ENCODE measurements around the gene SYNE1. TPM values are rescaled to one million over a fixed set of nuclear protein-coding genes. Genes with fewer than 3 reads are reported as not detected.

The SYNE1 gene
- total RNA-seq, 1 experiment from 2014 or later, result 3.0 TPM

- Histone ChIP-seq H3K79me2 (ENCODE audit: insufficient read depth, low read length) (no peaks in the 10 kb centered on the region), H2BK120ac (ENCODE audit: low read depth, low read length, poor library complexity, severe bottlenecking) (no peak overlapping the region), H3T11ph (ENCODE audit: low read length) (no peak overlapping the region), H4K20me1 (ENCODE audit: control insufficient read depth, insufficient read depth, insufficient read length) (no peaks in the 10 kb centered on the region), H3K14ac (ENCODE audit: insufficient read depth, low read length) (no peak overlapping the region), H3K18ac (ENCODE audit: insufficient read length, low read depth, low read length) (no peak overlapping the region), H3K27me3 (ENCODE audit: insufficient read depth, low read length) (no peaks in the 10 kb centered on the region), H2AFZ (ENCODE audit: low read length) (no peak overlapping the region), H2BK20ac (ENCODE audit: low read depth, low read length, poor library complexity, severe bottlenecking) (no peak overlapping the region), H3K4ac (ENCODE audit: low read depth, low read length) (no peak overlapping the region), H4K91ac (ENCODE audit: insufficient read length, low read depth, low read length) (no peak overlapping the region), H3K4me1 (ENCODE audit: insufficient read depth, low read length) (no peaks in the 10 kb centered on the region; the same call in 1 of the 2 replicates), H3K27ac (ENCODE audit: insufficient read length, low read depth, low read length) (no peak overlapping the region), H3K79me1 (ENCODE audit: insufficient read depth, low read depth, low read length, poor library complexity, severe bottlenecking) (no peaks in the 10 kb centered on the region), H4K5ac (ENCODE audit: insufficient read length, low read depth, low read length) (no peak overlapping the region), H2AK5ac (ENCODE audit: insufficient read length, low read length) (no peak overlapping the region), H2BK12ac (ENCODE audit: insufficient read length, low read depth, low read length) (no peak overlapping the region), H3K9ac (ENCODE audit: extremely low read depth, insufficient read length, low read length) (no peak overlapping the region), H2BK5ac (ENCODE audit: insufficient read length, low read length) (no peak overlapping the region), H3K56ac (ENCODE audit: insufficient read length, low read depth, low read length) (no peak overlapping the region), H3K9me3 (ENCODE audit: control insufficient read depth, low read depth, low read length) (peaks cover 7% of the 10 kb centered on the region), H4K8ac (replicated peaks; ENCODE audit: insufficient read length, low read depth, low read length) (no peak overlapping the region), H3K23me2 (ENCODE audit: insufficient read length, low read depth, low read length, poor library complexity, severe bottlenecking) (no peaks in the 10 kb centered on the region), H2BK15ac (ENCODE audit: low read depth, low read length) (no peak overlapping the region), H3K4me2 (ENCODE audit: insufficient read depth, insufficient read length, low read length) (no peak overlapping the region), H3K23ac (ENCODE audit: insufficient read length, low read depth, low read length) (no peak overlapping the region)
- Mint-ChIP-seq H3K4me3 (no peak overlapping the region), H3K4me1 (peaks cover 14 to 24% of the 10 kb centered on the region in 2 experiments), H3K27me3 (ENCODE audit: low read depth) (no peaks in the 10 kb centered on the region), H3K36me3 (ENCODE audit: insufficient read depth in 1 of 3, low read depth in 3 of 3) (peaks cover 2 to 7% (median 4%) of the 10 kb centered on the region in 3 experiments; a peak in 4 of 7 replicates), H3K27ac (no peak overlapping the region), H3K9me3 (peaks cover 12 to 13% of the 10 kb centered on the region in 2 experiments; a peak in 4 of 5 replicates)
- no peak for DNase-seq
- WGBS (ENCODE audit: extremely low coverage, insufficient read length, low lambda C conversion rate), result no CpG with 5 or more reads among the region's 9 CpGs
- TF ChIP-seq CTCF (conservative IDR thresholded peaks at IDR 0.05), result peak; percentile 77
Observed at GRCh38 chr6:152267967-152268845, 369.0 kb downstream of the SYNE1 start.
